Ovary (tissue), 10 donors: ENCODE results near the gene SAMM50. TPM values are rescaled to one million over a fixed set of nuclear protein-coding genes. Genes with fewer than 3 reads are reported as not detected.

Experiments
- DNase-seq, 5 donors: peaks; one replicate each; pipeline ENCODE4 v3.0.0-alpha.2; 2019 to 2020
- H3K27ac ChIP-seq, 2 donors: fragments of 200-600 bp; one replicate each; pipeline versions ENCODE4 v1.5.1 to v1.8.0; 2019 to 2022
- H3K27me3 ChIP-seq: fragments of 200-600 bp; one replicate; pipeline ENCODE4 v1.8.0; 2022
- H3K36me3 ChIP-seq: fragments of 200-600 bp; sonication (generic); one replicate; pipeline ENCODE4 v1.5.1; 2019
- H3K4me1 ChIP-seq: one replicate; pipeline ENCODE4 v1.8.1; 2013; ENCODE audit warnings: mild to moderate bottlenecking, moderate library complexity; ENCODE audit not compliant: insufficient read depth
- H3K4me3 ChIP-seq: fragments of 200-600 bp; sonication (generic); one replicate; pipeline ENCODE4 v1.5.1; 2017
- H3K9me3 ChIP-seq, 2 donors: fragments of 200-600 bp in 1 of 2; sonication (generic) in 1 of 2; one replicate each; pipeline versions ENCODE4 v1.5.1 to v1.8.1; 2013 to 2019; ENCODE audit warnings: mild to moderate bottlenecking in 1 of 2, moderate library complexity in 1 of 2
- EP300 ChIP-seq: sonication (generic); formaldehyde crosslinking; IDR thresholded peaks from one replicate; pipeline ENCODE4 v1.6.1; 2017; ENCODE audit warnings: antibody characterized with exemption
- POLR2A ChIP-seq: fragments of 450-650 bp; IDR thresholded peaks from one replicate; pipeline ENCODE4 v1.6.1; 2017; ENCODE audit warnings: antibody characterized with exemption, mild to moderate bottlenecking, moderate library complexity
- WGBS, 3 donors: extraction: QIAGEN DNeasy Blood & Tissue Kit in 1 of 3; methylation state at CpG; one replicate each; pipeline versions ENCODE4 v1.1.5 to v1.1.7; 2013 to 2017; 5-methylcytosine and 5-hydroxymethylcytosine counted together
- intact Hi-C, 4 donors: fragments of 100-400 bp; cut with DNase I; formaldehyde crosslinking; loops; one replicate each; pipeline versions ENCODE4 v1.11.0 to v1.15.1; 2022 to 2023
- long read RNA-seq, 3 donors: library from polyadenylated mRNA in 2 of 3; unstranded in 2 of 3; transcript quantifications; one replicate each; pipeline ENCODE4 v2.0.0 and lab custom pipeline, GENCODE V29; 2021 to 2026
- polyA plus RNA-seq, 2 donors: library from polyadenylated mRNA; stranded (reverse); fragments of 200-250 nt in 1 of 2; fragments of 350-450 nt in 1 of 2; fragmentation: Illumina TruSeq in 1 of 2; extraction: RNeasy Lipid Tissue Mini Kit (QIAGEN cat#74804) in 1 of 2; gene quantifications; one replicate each; pipeline ENCODE4 v1.2.3, GENCODE V29; 2013 to 2014
- total RNA-seq, 7 donors: library from RNA; depleted of rRNA in 2 of 7; stranded (reverse); fragments of >200 nt in 2 of 7; fragmentation: NEBNext Ultra II Directional in 3 of 7; extraction: Animal tissue kit (Norgen Biotek cat#: 25700) in 3 of 7; gene quantifications; one replicate each; pipeline versions ENCODE4 v1.1.0 to v1.2.4, GENCODE V29; 2016 to 2023
- TF ChIP-seq, protein P1 (sequence below), 3 donors: fragments of 450-650 bp in 2 of 3; fragments of 200-600 bp in 1 of 3; IDR thresholded peaks; one replicate each; pipeline versions ENCODE4 v1.5.1 to v1.8.0; 2016 to 2022; ENCODE audit warnings: antibody characterized with exemption in 3 of 3, mild to moderate bottlenecking in 1 of 3
- donor health status: DM: no; HTN: no; CAD: no; lungs with moderate emphysema.
- donor health status: DM: no; HTN: no; CAD: no.
- donor health status: Bipolar disorder and iron deficiency.
- donor health status: DM: yes; HTN: yes; CAD: no.
- donor health status: DM: no; HTN: no; CAD: no.
- donor health status: DM: yes; HTN: yes; CAD: no.

SAMM50 gene
- total RNA-seq (10 to 100 TPM; 18.0 to 47.3 (median 42.4) TPM), polyA plus RNA-seq (10 to 100 TPM; 34.4 to 60.2 TPM)
- long read RNA-seq, donor 1, transcript SAMM50-201 (15 exons, 1,717 nt): major isoform, 370 of 404 reads
- long read RNA-seq, donor 1, partial matches to known transcripts: 14 of 404 reads
- long read RNA-seq, donor 1, other reads (novel, unspliced or antisense): 18 of 404 reads
- long read RNA-seq, donor 2, transcript SAMM50-201 (15 exons, 1,717 nt): major isoform, 23 of 26 reads
- long read RNA-seq, donor 2, partial matches to known transcripts: 0 of 26 reads
- long read RNA-seq, donor 2, other reads (novel, unspliced or antisense): 0 of 26 reads
- long read RNA-seq, donor 3, transcript SAMM50-201 (15 exons, 1,717 nt): major isoform, 83 of 110 reads
- long read RNA-seq, donor 3, partial matches to known transcripts: 24 of 110 reads
- long read RNA-seq, donor 3, other reads (novel, unspliced or antisense): 3 of 110 reads

DNA sequence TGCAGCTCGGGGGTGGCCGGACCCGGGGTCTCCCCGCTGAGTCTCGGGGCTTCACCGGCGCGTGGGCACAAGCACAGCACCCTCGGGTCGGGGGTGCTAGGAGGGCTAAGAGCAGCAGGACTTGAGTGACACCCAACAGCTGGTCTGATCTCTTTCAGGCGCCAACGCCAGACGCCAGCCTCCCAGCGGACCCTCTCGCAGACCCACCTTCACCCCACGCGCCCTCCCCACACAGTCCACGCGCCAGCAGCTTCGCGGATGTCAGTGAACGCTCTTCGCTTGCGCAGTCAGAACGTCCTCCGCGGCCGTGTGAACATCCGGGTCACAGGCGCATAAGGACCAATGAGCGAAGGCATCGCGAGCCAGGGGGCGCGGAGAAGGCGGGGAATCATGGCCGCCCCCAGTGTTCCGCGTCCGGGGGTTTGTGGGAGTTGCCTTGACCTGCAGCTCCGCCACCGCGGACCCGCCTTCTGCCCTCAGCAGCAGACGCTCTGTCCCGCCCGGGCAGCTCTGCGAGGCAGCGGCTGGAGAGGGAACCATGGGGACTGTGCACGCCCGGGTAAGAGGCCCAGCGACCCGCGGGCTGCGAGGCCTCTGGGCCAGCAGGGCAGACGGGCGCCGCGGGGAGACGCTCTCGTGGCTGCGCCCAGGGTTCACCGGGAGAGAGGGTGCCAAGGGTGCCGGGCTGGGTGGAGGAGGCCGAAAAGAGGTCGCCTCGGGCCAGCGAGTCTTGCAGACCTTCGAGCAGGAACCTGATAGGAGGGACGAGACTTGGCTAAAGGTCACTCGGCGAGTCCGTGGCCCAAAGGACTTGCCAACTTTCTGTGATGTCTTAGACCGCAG, at the start of gene SAMM50:
SAMM50 (plus strand) TSS at position 403 of the 843 bp plus-strand sequence; CDS start at position 539, 136 bp downstream.
- no peaks in the 10 kb centered on the region for H3K36me3 ChIP-seq
- TF ChIP-seq EP300 (no peak), POLR2A (peak; percentile 76)
- intact Hi-C loops: no loop called here
- DNase-seq: peak; percentile 89 to 94 (median 90)
- peaks cover 9% of the 10 kb centered on the region for H3K4me1 ChIP-seq
- no peaks in the 10 kb centered on the region for H3K9me3 ChIP-seq
- 0 to 1% (median 0%) methylated on average over 53 to 74 of the region's 74 CpGs for WGBS, 3 donors
- no peaks in the 10 kb centered on the region for H3K27me3 ChIP-seq
- H3K27ac ChIP-seq: peak within 1 kb of the TSS in 1 of 2 donors; percentile 66
- peak within 1 kb of the TSS; percentile 90 for H3K4me3 ChIP-seq

DNA sequence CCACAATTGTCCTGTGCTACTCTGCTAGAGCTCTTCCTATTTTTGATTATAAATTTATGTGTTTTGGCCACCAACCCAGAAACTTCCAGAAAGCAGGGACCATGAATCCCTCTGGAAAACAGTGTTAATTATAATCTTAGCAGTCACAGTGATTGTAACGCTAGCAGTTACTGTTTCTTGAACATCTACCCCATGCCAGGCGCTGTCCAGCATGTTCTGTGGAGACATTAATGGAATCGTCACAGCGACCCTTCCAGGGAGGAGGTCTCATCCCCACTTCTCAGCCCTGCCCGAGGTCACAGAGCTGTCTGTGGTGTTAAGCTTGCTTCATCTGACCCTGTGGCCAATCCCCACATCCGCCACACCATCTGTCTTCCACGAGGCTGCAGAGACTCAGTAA, 49.6 kb upstream of the SAMM50 start:
- no peak overlapping the region for H3K27ac ChIP-seq
- H3K27me3 ChIP-seq: no peaks in the 10 kb centered on the region
- no peak overlapping the region for H3K4me3 ChIP-seq
- H3K36me3 ChIP-seq: no peaks in the 10 kb centered on the region
- no peak for DNase-seq
- intact Hi-C loops: no loop called here
- H3K4me1 ChIP-seq: no peaks in the 10 kb centered on the region
- H3K9me3 ChIP-seq: no peaks in the 10 kb centered on the region
- 29 to 37% (median 31%) methylated on average over 7 of the region's 7 CpGs for WGBS, 3 donors
- no peak for TF ChIP-seq EP300
- TF ChIP-seq, protein P1, sequence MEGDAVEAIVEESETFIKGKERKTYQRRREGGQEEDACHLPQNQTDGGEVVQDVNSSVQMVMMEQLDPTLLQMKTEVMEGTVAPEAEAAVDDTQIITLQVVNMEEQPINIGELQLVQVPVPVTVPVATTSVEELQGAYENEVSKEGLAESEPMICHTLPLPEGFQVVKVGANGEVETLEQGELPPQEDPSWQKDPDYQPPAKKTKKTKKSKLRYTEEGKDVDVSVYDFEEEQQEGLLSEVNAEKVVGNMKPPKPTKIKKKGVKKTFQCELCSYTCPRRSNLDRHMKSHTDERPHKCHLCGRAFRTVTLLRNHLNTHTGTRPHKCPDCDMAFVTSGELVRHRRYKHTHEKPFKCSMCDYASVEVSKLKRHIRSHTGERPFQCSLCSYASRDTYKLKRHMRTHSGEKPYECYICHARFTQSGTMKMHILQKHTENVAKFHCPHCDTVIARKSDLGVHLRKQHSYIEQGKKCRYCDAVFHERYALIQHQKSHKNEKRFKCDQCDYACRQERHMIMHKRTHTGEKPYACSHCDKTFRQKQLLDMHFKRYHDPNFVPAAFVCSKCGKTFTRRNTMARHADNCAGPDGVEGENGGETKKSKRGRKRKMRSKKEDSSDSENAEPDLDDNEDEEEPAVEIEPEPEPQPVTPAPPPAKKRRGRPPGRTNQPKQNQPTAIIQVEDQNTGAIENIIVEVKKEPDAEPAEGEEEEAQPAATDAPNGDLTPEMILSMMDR (IDR thresholded peaks at IDR 0.05): no peak
- no peak for TF ChIP-seq POLR2A

DNA sequence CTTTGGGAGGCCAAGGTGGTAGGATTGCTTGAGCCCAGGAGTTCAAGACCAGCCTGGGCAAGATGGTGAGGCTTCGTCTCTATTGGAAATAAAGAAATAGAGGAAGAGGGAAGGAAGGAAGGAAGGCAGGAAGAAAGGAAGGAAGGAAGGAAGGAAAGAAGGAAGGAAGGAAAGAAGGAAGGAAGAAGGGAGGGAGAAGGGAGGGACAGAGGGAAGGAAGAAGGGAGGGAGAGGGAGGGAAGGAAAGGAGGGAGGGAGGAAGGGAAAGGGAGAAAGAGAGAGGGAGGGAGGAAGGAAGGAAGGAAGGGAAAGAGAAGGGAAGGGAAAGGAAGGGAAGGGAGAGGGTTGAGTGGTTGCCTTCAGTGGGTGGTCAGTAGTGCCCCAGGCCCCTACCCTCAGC, 45.5 kb upstream of the SAMM50 start:
- DNase-seq: no peak
- TF ChIP-seq, protein P1 (IDR thresholded peaks at IDR 0.05): no peak
- TF ChIP-seq POLR2A: no peak
- no peak for TF ChIP-seq EP300
- 82 to 91% (median 85%) methylated on average over 1 of the region's 1 CpG for WGBS, 3 donors
- H3K4me1 ChIP-seq: no peaks in the 10 kb centered on the region
- H3K36me3 ChIP-seq: no peaks in the 10 kb centered on the region
- H3K27ac ChIP-seq: no peak overlapping the region
- H3K4me3 ChIP-seq: no peak overlapping the region
- H3K9me3 ChIP-seq: no peaks in the 10 kb centered on the region
- no peaks in the 10 kb centered on the region for H3K27me3 ChIP-seq
- intact Hi-C loops: no loop called here

DNA sequence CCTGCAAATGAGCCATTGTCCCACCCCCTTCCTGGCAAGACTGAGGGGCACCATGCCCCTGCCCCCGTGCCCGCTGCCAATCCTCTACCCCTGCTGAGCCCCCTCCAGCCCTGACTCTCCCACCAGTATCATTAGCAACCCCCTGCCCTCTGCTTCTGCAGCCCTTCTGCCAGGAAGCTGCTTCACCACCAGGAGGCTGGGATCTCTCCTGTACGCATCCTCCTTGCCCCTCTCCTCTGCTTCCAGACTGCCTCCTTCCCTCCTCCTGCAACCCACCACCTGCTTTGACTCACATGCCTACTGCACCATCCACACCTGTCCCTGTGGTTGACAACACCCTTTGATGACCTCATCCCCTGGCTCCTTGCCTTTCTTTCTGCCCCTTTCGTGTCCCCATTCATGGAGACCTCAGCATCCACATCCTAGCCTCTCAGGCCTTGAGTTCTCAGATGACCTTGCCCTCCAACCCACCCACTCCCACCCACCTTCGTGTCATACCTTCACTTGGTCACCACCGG, 45.0 kb upstream of the SAMM50 start:
- Histone ChIP-seq H3K27ac (no peak overlapping the region), H3K4me3 (no peak overlapping the region), H3K9me3 (no peaks in the 10 kb centered on the region), H3K36me3 (no peaks in the 10 kb centered on the region), H3K27me3 (no peaks in the 10 kb centered on the region), H3K4me1 (no peaks in the 10 kb centered on the region)
- WGBS, 3 donors: 57 to 60% (median 59%) methylated on average over 6 of the region's 6 CpGs
- no peak for DNase-seq
- TF ChIP-seq, protein P1 (IDR thresholded peaks at IDR 0.05): no peak
- intact Hi-C loops: no loop called here
